HFFc6 (cell line): Measurements from ENCODE around the gene CAMK4. TPM values are rescaled to one million over a fixed set of nuclear protein-coding genes. Genes with fewer than 3 reads are reported as not detected.

Source experiments
- DNase-seq: peaks from one replicate; pipeline ENCODE4 v3.0.0-alpha.2; 2018
- H3K27ac Mint-ChIP-seq: 2 replicates; pipeline ENCODE4 v1.8.0; 2020; ENCODE audit warnings: mild to moderate bottlenecking, mixed read lengths
- H3K27me3 Mint-ChIP-seq: 2 replicates; pipeline ENCODE4 v1.8.0; 2021; ENCODE audit warnings: mild to moderate bottlenecking, moderate library complexity, mixed read lengths; ENCODE audit not compliant: insufficient read depth
- H3K36me3 Mint-ChIP-seq: 2 replicates; pipeline ENCODE4 v1.8.0; 2021; ENCODE audit warnings: low read depth, mixed read lengths
- H3K4me1 Mint-ChIP-seq: 2 replicates; pipeline ENCODE4 v1.8.0; 2020; ENCODE audit warnings: low read depth, mixed read lengths
- H3K4me3 Mint-ChIP-seq: 2 replicates; pipeline ENCODE4 v1.8.0; 2020; ENCODE audit warnings: mild to moderate bottlenecking, moderate library complexity, mixed read lengths
- H3K9me3 Mint-ChIP-seq: 2 replicates; pipeline ENCODE4 v1.8.0; 2020; ENCODE audit warnings: mild to moderate bottlenecking, mixed read lengths
- CTCF ChIP-seq: fragments of 200-600 bp; sonication (generic); IDR thresholded peaks from 2 replicates; pipeline ENCODE4 v1.5.0; 2021; ENCODE audit warnings: antibody characterized with exemption, mild to moderate bottlenecking
- total RNA-seq, 6 experiments: library from RNA; stranded (reverse); fragmentation: NEBNext Ultra II Directional; extraction: Animal tissue kit (Norgen Biotek cat#: 25700); gene quantifications; 2 replicates in 1 of 6; 3 replicates in 5 of 6; pipeline ENCODE4 v1.2.3, GENCODE V29; 2021

The CAMK4 gene
- total RNA-seq, 6 experiments from 2014 or later = 3.8 to 5.7 (median 4.4) TPM

GRCh38 chr5:111364992-111365391 lies 140.8 kb downstream of the CAMK4 start:
- no peaks in the 10 kb centered on the region for H3K27me3 Mint-ChIP-seq
- H3K27ac Mint-ChIP-seq = no peak overlapping the region
- H3K4me3 Mint-ChIP-seq = no peak overlapping the region
- H3K9me3 Mint-ChIP-seq = no peaks in the 10 kb centered on the region
- H3K36me3 Mint-ChIP-seq = no peaks in the 10 kb centered on the region
- peaks cover 5% of the 10 kb centered on the region; the same call in 1 of the 2 replicates for H3K4me1 Mint-ChIP-seq
- no peak for DNase-seq
- no peak for TF ChIP-seq CTCF

GRCh38 chr5:111366388-111366787 lies 142.2 kb downstream of the CAMK4 start:
- Mint-ChIP-seq H3K36me3 (no peaks in the 10 kb centered on the region), H3K4me1 (peaks cover 5% of the 10 kb centered on the region; the same call in 1 of the 2 replicates), H3K9me3 (no peaks in the 10 kb centered on the region), H3K27me3 (no peaks in the 10 kb centered on the region), H3K27ac (no peak overlapping the region), H3K4me3 (no peak overlapping the region)
- no peak for DNase-seq
- TF ChIP-seq CTCF = no peak

GRCh38 chr5:111367115-111367514 lies 142.9 kb downstream of the CAMK4 start:
- DNase-seq = no peak
- TF ChIP-seq CTCF = no peak
- Mint-ChIP-seq H3K27me3 (no peaks in the 10 kb centered on the region), H3K27ac (no peak overlapping the region), H3K4me3 (no peak overlapping the region), H3K36me3 (no peaks in the 10 kb centered on the region), H3K9me3 (no peaks in the 10 kb centered on the region), H3K4me1 (peaks cover 5% of the 10 kb centered on the region; the same call in 1 of the 2 replicates)

- no peaks in the 10 kb centered on the region for H3K36me3 Mint-ChIP-seq
- H3K4me1 Mint-ChIP-seq = no peaks in the 10 kb centered on the region
- DNase-seq = no peak
- H3K27ac Mint-ChIP-seq = no peak overlapping the region
- no peak for TF ChIP-seq CTCF
- no peaks in the 10 kb centered on the region for H3K27me3 Mint-ChIP-seq
- H3K4me3 Mint-ChIP-seq = no peak overlapping the region
- no peaks in the 10 kb centered on the region for H3K9me3 Mint-ChIP-seq
Measured at GRCh38 chr5:111372799-111373198, 148.6 kb downstream of the CAMK4 start.

- Mint-ChIP-seq H3K27ac (no peak overlapping the region), H3K4me3 (no peak overlapping the region), H3K9me3 (no peaks in the 10 kb centered on the region), H3K4me1 (no peaks in the 10 kb centered on the region), H3K27me3 (no peaks in the 10 kb centered on the region), H3K36me3 (no peaks in the 10 kb centered on the region)
- TF ChIP-seq CTCF = no peak
- no peak for DNase-seq
Measured at GRCh38 chr5:111374380-111374779, 150.2 kb downstream of the CAMK4 start.

- Mint-ChIP-seq H3K27ac (no peak overlapping the region), H3K27me3 (no peaks in the 10 kb centered on the region), H3K4me1 (no peaks in the 10 kb centered on the region), H3K9me3 (no peaks in the 10 kb centered on the region), H3K4me3 (no peak overlapping the region), H3K36me3 (no peaks in the 10 kb centered on the region)
- no peak for DNase-seq
- no peak for TF ChIP-seq CTCF
Measured at GRCh38 chr5:111375645-111376044, 151.5 kb downstream of the CAMK4 start.
